ENCODE measurements around the gene KRT84.

Gene KRT84
- 0 reads per million in 2 donors for total RNA-seq

- no peak for DNase-seq
Observed at GRCh38 chr12:52385226-52385702, at the start of gene KRT84. Gene KRT84 (minus strand): TSS chr12:52385652. CDS start chr12:52385585, 67 bp downstream.

GRCh38 chr12:52434760-52435530, 49.5 kb upstream of the KRT84 start:
- DNase-seq, result no peak

- DNase-seq, result no peak
Observed at GRCh38 chr12:52434081-52434733, 48.8 kb upstream of the KRT84 start, which contains the start of gene KRT75. Gene KRT75 (minus strand): TSS chr12:52434371. CDS start chr12:52434304, 67 bp downstream.

GRCh38 chr12:52433501-52434080, 48.1 kb upstream of the KRT84 start:
- no peak for DNase-seq

- DNase-seq, result no peak
Observed at GRCh38 chr12:52432559-52433207, 47.2 kb upstream of the KRT84 start.

GRCh38 chr12:52428121-52428520, 42.7 kb upstream of the KRT84 start:
- no peak for DNase-seq

- no peak for DNase-seq
Observed at GRCh38 chr12:52427083-52427482, 41.6 kb upstream of the KRT84 start.

GRCh38 chr12:52426034-52426433, 40.6 kb upstream of the KRT84 start:
- no peak for DNase-seq

GRCh38 chr12:52425466-52425865, 40.0 kb upstream of the KRT84 start:
- no peak for DNase-seq

- no peak for DNase-seq
Observed at GRCh38 chr12:52423661-52424500, 38.4 kb upstream of the KRT84 start.

GRCh38 chr12:52423035-52423434, 37.6 kb upstream of the KRT84 start:
- no peak for DNase-seq

GRCh38 chr12:52419656-52420055, 34.2 kb upstream of the KRT84 start:
- DNase-seq, result no peak

- no peak for DNase-seq
Observed at GRCh38 chr12:52418576-52419110, 33.2 kb upstream of the KRT84 start.

- DNase-seq, result no peak
Observed at GRCh38 chr12:52417740-52418139, 32.3 kb upstream of the KRT84 start.

GRCh38 chr12:52416795-52417194, 31.3 kb upstream of the KRT84 start:
- DNase-seq, result no peak

- no peak for DNase-seq
Observed at GRCh38 chr12:52415870-52416750, 30.7 kb upstream of the KRT84 start.

- DNase-seq, result no peak
Observed at GRCh38 chr12:52414936-52415335, 29.5 kb upstream of the KRT84 start.

GRCh38 chr12:52413782-52414345, 28.4 kb upstream of the KRT84 start:
- no peak for DNase-seq

GRCh38 chr12:52413202-52413601, 27.8 kb upstream of the KRT84 start:
- no peak for DNase-seq

- no peak for DNase-seq
Observed at GRCh38 chr12:52411815-52412214, 26.4 kb upstream of the KRT84 start.

Data from activated gamma-delta T cell (primary cell).